Measurements from ENCODE around the gene HAUS2.
"Not testable (repeated sequence)": the region's sequence is repeated elsewhere in the genome, so short reads cannot be mapped to it uniquely, and the experiment has no call there.

Gene HAUS2

DNA sequence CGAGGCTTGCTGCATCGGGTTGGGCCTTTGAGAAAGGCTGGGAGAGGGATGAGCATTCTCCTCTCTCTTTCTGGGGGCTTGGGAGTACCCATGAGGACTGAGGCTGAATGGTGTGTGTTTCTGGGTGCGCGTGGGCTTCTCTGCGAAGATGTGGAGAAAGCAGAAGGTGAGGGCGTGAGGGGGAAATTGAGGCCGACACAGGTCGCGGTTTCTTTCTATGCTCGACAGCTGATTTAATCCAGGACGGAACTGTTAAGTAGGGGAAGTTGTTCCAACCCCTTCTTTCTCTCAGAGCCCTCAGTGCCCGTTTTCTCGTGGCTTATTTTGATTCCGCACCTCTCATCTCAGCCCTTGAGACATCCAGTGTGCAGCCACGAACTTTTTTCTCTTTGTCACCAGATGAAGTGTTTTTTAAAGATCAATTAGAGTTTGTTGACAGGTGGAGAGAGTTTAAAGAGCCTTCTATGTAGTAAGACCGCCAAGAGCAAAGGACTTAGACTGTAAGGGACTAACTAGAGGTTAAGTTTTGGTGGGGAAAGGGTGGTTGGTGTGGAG lies 27.5 kb downstream of the HAUS2 start:
- DNase-seq, result no peak

GRCh38 chr15:42576776-42577175 lies 28.1 kb downstream of the HAUS2 start:
- no peak for DNase-seq

DNA sequence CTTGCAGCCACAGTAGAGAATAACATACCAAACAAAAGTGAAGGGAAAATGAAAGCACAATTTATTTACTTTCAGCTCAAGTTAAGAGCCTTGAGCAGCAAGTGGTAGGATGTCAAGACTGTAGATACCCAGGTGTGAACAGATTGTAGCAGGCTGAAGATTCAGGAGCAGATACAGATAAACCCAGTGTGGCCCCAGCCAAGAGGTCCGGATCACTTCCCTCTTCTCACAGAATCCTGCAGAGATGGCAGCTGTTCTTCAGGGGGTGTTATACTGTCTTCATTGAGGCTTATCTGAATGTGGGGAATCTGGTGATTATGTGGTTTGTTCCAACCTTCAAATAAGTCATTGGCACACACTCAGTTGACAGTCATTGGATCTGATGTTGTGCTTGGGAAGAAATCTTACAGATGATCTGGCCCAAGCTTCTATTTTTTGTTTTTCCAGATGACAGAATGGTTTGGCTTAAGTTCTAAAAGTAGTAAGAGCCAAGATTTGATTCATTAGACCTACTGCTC lies 28.9 kb downstream of the HAUS2 start:
- DNase-seq, result no peak

DNA sequence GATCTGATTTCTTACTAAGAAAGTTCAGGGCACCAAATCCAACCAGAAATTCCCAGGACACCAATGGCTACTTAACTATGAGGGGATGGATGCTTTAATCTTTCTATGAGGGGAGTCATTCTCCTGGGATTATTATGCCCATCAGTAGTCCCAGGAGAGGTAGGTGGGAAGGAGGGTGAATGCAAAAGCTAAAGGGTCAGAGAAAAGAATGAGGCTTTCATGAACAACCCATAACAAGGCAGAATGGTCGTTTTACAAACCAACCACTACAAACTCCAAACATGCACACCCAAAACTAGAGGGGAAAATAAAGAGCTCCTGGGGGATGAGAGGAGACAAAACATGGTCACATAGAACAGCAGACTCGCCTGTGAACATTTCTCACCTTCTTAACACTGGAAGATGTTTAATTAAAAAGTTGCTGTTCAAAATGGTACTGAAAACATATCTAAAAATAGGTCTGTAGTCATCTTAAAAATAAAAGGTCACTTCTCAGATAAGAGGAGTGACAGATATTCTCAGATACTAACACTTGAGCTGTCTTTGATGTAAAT lies 30.4 kb downstream of the HAUS2 start:
- no peak for DNase-seq

GRCh38 chr15:42581272-42581730 lies 32.7 kb downstream of the HAUS2 start:
- DNase-seq, result peak; percentile 23

DNA sequence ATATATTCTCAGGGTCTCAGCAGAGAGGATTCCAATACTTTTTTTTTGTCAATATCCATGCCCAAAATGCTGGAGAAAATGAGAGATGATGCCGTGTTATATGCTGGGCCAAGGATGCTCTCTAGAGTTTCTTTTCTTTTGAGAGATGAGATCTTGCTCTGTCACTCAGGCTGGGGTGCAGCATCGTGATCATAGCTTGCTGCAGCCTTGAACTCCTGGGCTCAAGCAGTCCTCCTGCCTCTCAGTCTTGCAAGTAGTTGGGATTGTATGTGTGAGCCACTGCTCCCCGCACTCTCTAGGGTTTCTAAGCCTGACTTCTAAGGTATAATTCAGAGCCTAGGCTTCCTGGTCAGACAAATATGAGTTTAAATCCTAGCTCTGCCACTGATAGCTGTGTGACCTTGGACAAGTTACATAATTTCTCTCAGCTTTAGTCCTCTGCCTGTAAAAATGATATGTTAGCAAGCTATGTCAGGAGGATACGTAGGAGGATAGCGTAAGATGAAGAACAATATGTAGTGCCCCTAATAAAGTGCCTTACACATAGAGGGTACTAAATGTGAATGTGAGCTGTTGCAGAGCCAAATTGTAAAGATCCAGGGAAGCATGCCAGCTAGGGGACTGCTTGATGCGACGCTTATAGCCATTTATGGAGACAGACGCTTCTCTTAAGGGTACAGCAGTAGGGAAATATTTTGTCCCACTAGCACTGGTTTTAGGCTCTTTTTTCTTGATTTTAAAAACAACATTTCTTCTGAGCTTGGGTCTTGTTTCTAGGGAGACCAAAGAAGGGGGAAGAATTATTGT lies 34.1 kb downstream of the HAUS2 start:
- DNase-seq, result no peak

GRCh38 chr15:42584031-42584765 lies 35.6 kb downstream of the HAUS2 start:
- no peak for DNase-seq

DNA sequence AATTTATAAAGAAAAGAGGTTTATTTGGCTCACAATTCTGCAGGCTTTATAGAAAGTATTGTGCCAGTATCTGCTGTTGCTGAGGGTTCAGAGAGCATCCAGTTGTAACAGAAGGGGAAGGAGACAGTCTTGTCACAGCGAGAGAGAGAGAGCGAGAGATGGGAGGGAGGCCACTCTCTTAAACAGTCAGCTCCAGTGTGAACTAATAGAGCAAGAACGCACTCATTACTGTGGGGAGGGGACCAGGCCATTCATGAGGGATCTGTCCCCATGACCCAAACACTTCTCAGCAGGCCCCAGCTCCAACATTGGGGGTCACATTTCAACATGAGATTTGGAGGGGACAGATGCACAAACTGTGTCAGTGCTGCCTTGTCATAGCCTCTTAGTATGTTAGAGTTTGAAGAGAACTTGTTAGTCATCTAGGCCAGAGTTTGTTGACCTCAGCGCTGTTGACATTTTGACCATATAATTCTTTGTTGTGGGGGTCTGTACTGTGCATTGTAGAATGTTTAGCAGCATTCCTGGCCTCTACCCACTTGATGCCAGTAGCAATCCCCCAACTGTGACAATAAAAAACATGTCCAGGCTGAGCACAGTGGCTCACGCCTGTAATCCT lies 42.1 kb downstream of the HAUS2 start:
- no peak for DNase-seq

- no peak for DNase-seq
Measured at GRCh38 chr15:42591238-42591934, 42.7 kb downstream of the HAUS2 start.

DNA sequence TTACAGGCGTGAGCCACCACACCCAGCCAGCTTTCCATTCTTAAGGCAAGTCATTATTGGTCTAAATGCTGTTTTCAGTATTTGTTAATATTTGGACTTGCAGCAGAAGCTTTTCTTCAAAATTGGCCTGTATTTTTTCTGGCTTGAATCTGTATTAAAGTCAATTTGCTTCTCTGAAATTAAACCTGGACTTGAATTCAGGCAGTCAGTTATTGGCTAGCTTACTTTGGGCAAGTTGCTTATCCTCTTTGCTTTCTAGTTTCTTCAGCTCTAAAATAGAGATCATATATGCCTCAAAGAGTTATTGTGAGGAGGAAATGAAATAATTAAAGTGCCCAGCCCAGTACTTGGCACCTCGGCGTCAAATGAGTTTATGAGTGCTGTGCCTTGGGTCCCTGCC lies 44.1 kb downstream of the HAUS2 start:
- DNase-seq, result no peak

DNA sequence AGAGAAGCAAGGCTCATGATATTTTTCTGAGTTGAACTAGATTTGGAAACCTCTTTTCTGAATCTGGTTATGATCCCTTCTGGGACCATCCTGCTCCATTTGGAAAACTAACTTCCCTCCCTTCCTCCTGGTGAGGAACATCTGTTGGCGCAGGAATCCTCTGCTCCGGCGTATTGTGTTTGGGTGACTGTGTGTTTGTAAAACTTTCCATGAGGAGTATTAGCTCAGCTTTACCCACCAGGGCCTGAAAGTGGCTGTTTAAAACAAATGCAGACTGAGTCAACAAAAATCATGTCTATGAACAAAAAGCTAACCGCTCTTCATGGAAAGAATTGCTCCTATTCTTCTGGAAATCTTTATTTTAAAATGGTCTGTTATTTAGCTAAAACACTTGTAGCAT lies 44.5 kb downstream of the HAUS2 start:
- DNase-seq, result no peak

- no peak for DNase-seq
Measured at GRCh38 chr15:42594095-42594494, 45.5 kb downstream of the HAUS2 start.

DNA sequence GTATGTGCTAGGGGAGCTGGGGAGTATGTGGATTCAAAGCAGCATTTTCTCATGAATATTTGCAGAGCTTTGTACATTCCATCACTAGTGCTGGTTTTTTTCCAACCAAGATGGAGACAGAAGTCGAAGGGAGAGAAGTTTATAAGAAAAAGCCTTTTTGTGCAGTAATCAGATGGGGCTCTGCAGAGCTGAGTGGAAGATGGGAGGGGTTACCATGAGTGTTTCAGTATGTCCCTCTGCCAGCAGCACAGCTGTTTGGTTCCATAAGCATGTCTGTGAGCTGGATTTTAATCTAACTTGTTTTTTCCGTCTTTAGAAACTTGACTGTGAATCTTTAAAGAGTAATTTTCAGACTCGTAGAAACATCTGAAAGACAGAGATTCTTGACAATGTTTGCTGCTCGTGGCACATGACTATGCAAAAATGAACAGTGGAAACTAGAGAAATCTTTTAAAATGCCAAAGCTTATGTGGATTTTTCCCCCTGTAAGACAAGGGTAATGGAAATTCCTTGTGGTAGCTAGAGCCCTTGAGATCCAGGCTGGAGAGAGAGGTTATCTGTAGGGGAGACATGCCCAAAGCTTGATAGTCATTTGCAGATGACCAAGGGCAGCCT lies 47.1 kb downstream of the HAUS2 start:
- DNase-seq, result no peak

GRCh38 chr15:42601316-42601715 lies 52.7 kb downstream of the HAUS2 start:
- not testable (repeated sequence) for DNase-seq

GRCh38 chr15:42602501-42602900 lies 53.9 kb downstream of the HAUS2 start:
- DNase-seq, result no peak

- no peak for DNase-seq
Measured at GRCh38 chr15:42603978-42604377, 55.3 kb downstream of the HAUS2 start.

GRCh38 chr15:42604894-42605744 lies 56.5 kb downstream of the HAUS2 start:
- DNase-seq, result no peak

GRCh38 chr15:42605796-42606195 lies 57.2 kb downstream of the HAUS2 start:
- DNase-seq, result no peak

- DNase-seq, result no peak
Measured at GRCh38 chr15:42608110-42608531, 59.5 kb downstream of the HAUS2 start.

DNA sequence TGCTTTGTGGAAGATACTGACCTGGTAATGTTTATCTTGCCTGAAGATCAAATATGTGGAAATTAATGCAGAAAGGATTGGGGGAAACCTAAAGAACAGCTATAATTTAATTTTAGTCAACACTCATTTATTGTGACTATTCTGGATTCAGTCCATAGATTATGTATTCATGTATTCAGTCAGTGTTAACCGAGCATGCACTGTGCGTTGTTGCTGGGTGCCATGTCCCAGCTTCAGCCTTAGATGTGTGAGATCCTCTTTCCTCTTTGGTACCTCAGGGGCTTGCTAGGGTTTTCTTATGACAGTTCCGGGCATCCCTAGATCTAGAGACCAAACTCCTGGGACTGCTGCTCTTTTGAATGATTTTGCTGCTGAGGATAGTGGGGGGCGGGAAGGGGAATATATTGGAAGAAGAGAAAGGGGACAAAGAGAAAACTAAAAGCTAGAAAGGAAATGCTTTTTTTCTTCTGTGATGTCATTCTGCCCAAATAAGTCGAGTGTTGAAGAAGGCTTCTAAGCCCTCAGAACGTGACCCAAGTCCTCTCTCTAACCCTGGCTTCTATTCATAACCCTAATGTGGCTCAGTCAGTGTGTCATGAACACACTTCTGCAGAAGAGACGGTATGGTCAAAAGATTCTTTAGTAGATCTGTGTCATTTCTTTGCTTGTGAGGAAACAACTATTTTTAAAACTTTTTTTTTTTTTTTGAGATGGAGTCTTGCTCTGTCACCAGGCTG lies 60.3 kb downstream of the HAUS2 start:
- no peak for DNase-seq
